Stimulated activated CD4-positive, alpha-beta T cell treated with anti-CD3 and anti-CD28 coated beads, TNF-alpha, amount 100 ng/mL, for 1 hour (primary cell): ENCODE measurements around the gene CNNM3.
A peak's percentile ranks its signal among the peaks of the same experiment; 100 is the strongest.
"Not testable (repeated sequence)": the region's sequence is repeated elsewhere in the genome, so short reads cannot be mapped to it uniquely, and the experiment has no call there.

ENCODE experiments used
- DNase-seq, 3 donors: peaks; one replicate each; pipeline ENCODE4 v3.0.0-alpha.2; 2020; ENCODE audit warnings: low read depth in 3 of 3, low spot score in 1 of 3

CNNM3 gene

DNA sequence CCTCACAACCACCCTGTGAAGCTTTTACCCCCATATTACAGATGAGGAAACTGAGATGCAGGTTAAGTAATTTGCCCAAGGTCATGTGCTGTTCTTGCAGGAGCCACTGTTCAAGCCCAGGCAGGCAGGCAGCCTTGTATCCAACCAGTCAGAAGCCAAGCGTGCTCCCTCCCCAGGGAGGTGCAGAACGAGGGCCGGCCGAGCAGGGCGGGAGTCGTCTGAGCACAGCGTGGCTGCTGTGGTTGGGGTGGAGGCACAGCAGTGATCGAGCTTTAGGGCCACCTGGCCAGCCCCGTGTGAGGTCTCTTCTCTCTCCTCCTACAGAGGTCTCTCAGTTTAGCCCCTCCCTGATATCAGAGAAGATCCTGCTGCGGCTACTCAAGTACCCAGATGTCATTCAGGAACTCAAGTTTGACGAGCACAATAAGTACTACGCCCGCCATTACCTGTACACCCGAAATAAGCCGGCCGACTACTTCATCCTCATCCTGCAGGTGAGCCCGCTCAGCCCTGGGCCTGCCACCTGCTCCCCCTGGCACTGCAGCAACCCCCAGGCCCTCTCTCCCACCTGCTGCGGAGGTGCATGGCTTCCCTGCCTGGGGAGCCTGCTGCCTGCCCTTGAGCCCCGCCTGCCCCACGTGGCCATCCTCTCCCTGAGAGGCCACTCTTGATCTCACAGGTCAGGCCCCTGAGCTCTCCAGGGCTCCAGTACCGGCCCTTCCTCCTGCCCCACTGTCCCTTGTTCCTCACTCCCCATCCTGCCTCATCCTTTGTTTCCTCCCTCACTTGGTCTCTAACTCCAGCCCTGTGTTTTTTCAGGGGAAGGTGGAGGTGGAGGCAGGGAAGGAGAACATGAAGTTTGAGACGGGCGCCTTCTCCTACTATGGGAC lies 17.1 kb upstream of the CNNM3 start:
- DNase-seq: no peak

DNA sequence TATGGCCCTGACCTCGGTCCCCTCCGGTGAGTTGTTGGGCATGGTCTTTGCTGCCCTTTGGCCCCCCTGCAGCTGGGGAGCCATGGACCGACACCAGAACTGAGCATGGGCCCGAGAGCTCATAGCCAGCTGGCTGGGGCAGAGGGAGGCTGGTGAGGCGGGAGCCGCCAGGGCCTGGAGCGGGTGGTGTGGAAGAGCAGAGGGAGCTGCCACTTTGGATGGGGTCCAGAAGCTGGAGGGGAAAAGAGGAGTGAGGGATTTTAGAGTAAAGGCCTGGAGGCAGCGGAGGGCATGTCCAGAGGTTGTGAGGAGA lies 16.5 kb upstream of the CNNM3 start:
- no peak for DNase-seq

DNA sequence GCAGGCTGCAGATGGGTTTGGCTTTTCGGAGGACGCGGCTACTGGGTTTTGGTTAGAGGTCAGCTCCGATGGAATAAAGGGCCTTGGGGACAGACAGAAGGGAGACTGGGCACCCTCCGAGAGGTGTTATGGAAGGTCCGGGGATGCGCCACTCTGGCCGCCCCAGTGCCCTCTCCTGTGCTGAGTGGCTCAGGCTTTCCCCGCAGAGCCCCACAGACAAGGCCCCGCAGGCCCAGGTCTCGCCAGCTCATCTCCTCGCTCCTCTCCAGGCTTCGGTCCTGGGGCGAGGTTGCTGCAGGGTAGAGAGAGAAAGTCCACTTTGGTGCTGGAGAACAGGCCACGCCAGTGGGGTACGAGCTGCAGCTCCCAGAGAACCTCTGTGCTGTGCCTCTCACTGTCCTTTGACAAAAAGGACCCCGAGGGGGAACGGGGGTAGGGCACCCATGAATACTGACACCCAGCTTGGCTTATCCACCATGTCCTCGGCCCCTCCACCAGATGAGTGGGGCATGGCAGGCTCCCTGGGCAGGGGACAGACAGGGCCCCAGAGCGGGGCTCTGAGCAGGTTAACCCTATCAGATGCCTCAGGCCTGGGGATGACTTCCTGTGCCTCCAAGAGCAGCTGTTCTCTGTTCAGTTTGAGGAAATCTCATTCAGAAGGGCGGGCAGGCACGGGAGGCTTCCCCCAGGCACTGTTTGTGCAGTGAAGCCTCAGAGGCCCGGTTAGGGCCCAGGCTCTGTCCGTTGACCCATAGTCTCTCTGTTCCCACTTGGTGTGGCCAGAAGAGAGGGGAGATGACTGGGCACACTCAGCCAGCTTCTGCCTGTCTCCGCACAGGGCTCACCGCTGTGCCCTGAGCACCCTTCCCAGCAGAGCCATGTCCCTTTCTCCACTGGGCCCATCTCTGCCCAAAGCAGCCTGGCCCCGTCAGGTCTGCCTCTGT lies 15.7 kb upstream of the CNNM3 start:
- DNase-seq: no peak

DNA sequence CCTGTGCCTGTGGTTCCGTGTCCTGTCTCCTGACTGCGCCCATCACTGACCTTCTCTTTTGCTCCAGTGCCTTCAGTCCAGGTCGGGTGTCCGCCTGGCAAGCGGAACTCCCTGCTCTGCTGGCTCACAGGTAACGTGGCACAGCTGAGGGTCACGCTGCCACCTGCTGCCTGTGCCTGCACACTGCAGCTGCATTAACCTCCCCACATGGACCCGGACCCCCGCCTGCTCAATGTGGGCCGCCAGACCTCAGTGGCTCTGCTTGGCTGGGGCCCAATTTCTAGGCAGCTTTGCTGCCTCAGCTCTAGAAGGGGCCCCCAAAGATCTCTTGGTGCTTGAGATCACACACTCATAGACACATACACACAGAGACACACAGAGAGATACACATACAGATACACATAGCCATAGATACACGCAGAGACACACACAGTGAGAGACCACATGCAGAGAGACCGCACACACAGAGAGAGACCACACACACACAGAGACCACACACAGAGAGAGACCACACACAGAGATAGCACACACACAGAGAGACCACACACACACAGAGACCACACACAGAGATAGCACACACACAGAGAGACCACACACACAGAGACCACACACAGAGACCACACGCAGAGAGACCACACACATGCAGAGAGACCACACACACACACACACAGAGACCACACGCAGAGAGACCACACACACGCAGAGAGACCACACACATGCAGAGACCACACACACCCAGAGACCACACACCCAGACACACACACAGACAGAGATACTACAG lies 14.9 kb upstream of the CNNM3 start:
- peak; percentile 17 to 64 (median 52) for DNase-seq

DNA sequence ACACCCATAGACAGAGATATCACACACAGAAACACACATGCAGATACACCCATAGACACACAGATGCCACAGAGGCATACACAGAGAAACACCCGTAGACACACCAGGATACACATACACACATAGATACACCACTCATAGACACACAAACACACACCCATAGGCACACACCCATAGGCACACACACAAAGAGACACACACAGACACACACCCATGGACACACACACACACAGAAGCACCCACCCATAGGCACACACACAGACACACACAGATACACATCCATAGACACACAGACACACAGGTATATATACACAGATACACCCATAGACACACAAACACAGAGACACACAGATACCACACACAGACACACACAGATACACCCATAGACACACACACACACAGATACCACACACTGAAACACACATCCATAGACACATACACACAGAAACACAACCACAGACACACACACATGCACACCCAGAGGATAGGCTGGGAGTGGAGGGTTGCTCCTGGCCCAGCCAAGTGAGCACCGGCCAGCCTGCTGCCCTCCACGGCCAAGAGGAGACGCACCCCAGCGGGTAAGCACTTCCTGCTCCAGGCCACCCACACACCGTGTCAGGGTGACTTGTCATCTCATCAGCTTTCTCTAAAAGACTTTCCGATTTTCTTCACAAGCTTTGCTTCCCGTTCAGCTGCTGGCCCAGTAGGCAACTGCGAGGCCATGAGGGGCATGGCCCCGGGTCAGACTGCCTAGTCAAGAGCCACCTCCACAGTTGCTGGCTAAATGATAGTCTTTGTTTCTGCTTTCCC lies 14.1 kb upstream of the CNNM3 start:
- DNase-seq: peak in 1 of 3 donors; percentile 12

DNA sequence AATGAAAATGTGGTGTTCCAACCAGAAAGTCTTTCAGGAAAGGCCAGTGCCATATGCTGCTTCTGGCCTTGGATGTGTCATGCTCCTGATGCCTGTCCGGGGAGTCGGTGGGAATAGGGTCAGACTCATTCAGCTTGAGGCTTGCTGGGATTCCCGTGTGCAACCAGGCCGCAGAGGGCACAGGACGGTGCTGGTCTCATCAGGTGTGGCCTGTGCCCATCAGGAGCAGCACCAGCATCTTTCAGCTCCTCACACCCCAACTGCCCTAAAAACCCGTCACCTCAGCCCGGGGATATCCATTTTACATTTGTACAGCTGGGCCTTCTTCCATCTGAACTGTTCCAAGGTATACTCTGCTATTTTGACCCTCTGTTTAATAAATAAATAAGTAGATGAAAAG lies 13.3 kb upstream of the CNNM3 start:
- DNase-seq: no peak

DNA sequence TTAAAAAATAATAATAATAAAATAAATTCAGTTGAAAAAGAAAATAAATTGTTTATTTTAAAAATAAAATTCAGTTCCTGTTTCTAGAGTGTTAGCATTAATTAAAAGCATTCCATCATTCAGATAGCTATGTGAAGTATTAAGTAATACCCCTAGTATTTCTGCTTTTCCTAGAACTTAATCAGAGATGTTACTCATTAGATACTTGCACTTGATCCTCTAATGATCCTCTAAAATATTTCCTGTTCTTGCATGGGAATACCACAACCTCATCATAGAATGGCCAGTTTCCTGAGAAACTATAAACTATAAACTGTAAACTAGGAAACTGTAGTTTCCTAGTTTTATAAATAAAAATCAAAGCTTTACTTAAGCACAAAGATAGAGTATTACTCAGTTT lies 11.1 kb upstream of the CNNM3 start:
- DNase-seq: no peak

DNA sequence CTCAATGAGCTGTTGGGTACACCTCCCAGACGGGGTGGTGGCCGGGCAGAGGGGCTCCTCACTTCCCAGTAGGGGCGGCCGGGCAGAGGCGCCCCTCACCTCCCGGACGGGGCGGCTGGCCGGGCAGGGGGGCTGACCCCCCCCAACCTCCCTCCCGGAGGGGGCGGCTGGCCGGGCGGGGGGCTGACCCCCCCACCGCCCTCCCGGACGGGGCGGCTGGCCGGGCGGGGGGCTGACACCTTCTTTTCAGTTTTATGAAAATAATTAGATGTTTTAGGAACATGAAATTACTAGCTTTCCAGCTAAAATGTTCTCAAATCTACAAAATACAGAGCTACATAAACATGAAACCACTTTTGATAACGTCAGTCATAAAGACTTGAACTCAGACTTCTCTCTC lies 10.1 kb upstream of the CNNM3 start:
- not testable (repeated sequence) for DNase-seq

DNA sequence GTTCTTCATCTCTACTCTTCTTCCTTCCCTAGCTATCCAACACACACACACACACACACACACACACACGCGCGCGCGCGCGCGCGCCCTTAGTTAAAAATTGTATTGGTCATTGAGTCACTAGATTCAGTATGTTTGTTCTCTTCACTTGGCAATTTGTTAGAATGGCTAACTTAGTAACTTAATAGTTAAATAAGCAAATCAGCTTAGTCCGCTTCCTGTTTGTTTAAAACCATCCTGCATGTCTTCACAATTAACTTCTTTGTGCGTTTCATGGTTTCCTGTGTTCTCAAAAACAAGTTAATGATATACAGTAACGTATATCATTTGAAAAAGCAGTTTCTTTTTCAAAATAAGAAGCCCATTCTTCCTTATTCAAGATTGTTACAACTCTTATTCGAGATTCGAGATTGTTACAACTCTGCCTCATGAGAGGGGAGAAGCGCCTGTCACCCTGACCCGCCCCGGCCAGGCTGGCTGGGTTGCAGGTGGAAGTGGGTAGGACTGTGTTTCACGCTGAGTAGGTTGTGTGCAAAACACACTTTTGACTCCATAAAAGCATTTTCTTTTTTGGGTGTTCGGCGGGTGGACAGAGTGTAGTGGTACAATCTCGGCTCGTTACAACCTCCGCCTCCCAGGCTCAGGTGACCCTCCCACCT lies 9.5 kb upstream of the CNNM3 start:
- DNase-seq: no peak

DNA sequence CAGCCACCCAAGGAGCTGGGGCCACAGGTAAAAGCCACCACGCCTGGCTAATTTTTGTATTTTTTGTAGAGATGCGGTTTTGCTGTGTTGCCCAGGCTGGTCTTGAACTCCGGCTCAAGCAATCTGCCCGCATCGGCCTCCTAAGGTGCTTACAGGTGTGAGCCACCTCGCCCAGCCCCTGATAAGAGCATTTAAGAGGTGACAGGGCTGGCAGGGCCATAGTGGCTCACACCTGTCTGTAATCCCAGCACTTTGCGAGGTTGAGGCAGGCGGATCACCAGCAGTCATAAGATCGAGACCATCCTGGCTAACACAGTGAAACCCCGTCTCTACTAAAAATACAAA lies 9.0 kb upstream of the CNNM3 start:
- no peak for DNase-seq

DNA sequence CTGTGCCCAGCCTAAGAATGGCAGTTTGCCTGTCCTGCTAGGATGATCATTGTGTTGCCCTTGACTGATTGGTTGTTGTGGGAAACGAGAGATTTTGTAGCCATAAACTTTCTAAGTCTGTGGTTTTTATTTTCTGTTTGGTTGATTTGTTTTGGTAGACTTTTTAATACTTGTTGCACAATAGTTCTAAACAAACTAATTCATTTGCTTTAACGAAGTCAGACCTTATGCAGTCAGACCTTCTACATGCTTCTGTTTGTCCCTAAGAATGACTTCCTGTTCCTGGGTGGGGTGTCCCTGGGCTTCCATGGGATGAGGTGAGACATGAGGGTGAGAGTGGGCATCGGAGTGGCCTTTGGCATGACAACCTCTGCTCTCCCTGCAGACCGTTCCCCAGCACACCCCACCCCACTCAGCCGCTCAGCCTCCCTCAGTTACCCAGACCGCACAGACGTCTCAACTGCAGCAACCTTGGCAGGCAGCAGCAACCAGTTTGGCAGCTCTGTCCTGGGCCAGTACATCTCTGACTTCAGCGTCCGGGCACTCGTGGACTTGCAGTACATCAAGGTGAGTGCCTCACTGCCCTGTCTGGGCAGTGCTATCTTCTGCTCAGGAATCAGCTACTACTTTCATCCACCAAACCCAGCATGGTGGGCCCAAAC lies 7.8 kb upstream of the CNNM3 start:
- no peak for DNase-seq

DNA sequence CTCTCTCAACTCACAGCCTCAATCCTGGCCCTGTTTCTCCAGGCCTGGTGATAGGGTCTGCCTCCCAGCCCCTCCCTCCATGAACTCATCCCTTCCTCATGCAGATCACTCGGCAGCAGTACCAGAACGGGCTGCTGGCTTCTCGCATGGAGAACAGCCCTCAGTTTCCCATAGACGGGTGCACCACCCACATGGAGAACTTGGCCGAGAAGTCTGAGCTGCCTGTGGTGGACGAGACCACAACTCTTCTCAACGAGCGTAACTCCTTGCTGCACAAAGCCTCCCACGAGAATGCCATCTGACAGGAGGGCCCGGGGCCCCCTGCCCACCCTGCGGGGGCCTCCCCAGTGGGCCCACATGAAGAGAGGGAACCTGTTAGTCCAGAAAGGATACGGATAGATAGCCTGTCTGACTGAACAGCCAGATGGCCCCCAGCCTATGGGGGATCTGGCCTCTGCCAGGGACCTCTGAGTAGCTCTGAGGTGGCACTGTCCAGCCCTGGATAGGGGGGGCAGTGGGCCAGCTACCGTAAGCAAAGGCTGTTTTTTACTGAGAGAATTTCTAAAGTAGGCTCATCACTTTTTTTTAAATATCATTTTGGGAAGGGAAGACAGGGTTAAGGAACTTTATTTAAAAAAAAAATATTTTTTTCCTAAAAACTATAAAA lies 6.7 kb upstream of the CNNM3 start:
- no peak for DNase-seq

DNA sequence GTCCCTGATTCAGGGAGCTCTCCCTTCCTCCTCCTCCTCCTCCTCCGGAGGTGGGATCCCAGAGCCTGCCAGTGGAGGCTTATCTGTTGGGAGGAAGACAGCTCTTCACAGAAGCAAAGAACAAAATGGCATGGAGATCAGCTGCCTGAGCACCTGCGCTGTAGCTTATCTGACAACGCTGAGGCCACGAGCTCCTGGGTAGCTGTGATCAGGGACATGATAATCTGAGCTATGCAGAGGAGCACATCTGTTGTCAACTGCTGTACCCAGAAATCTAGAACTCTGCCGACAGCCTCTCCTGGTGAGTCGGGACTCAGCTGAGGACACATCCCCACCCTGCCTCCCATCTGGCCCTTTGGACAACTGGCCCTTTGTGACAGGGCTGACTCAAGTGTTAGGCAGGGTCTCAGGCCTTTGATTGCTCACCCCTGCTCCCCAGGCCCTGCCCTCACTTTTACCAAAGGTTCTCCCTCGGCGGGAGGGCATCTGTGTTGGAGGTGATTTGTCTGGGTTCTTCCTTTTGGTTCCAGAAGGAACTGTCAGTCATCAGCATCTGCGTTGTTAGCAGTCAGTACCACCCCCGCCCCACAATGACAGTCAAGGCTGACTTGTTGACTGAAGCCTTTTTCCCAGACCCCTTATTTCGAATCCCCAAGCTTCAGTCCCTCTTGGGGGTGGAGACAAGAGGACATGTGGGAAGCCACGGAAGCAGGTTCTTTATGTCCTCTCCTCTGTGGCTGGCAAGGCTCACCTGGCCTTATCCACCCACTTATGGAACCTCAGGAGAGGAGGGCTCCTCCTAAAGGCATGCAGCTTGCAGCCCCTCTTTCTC lies 5.9 kb upstream of the CNNM3 start:
- DNase-seq: no peak

DNA sequence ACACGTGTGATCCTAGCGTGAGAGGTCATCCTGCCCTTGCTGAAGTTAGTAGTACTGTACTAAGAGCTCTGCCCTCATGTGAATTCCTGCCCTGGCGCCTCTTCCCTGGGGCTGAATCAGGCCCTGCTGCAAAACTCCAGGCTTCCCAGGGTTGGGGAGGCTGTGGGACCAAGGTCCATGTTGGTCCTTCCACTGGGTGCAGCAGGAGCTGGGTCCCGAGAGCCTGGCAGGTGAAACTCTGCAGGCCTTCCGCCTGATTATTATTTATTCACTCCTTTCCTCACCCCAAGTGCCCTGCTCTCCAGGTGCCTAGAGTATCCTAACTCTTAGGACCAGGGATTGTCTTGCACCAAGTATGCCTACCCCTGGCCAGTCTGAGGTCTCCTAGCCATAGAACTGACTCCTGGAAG lies 5.3 kb upstream of the CNNM3 start:
- DNase-seq: no peak

DNA sequence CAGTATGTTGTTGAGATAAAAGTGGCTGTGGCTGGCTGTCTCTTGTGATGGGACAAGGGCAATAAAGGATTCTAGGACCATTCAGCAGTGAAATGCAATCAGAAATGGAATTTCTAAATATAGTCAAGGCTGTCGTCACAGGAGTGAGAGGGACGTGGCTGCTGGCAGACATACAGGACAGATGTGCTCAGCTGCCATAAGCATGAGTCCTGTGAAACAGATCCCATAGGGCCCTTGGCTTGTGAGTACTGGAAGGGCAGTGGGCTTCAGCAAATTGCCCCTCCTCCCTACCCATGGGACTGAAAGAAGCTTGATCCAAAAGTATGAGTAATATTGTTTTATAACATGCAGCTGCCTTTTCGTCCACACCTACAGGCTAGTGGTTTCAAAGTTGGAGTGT lies 4.2 kb upstream of the CNNM3 start:
- no peak for DNase-seq

DNA sequence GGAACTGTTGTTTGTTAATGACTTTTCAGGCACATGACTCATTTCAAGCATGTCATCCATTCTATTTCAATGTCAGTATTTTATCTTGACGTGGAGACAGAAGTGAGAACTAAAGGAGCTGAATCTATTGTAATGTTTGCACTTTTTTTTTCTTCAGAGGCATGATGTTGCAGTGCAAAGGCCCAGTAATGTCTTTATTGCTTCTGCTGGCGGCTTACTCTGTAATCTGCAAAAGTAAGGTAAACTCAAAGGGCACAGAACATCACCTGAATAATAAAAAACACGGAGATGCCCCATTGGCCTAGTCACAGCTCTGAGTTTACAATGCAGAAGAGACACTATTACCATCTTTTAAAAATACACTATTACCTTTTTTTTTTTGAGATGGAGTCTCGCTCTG lies 2.4 kb upstream of the CNNM3 start:
- DNase-seq: no peak

DNA sequence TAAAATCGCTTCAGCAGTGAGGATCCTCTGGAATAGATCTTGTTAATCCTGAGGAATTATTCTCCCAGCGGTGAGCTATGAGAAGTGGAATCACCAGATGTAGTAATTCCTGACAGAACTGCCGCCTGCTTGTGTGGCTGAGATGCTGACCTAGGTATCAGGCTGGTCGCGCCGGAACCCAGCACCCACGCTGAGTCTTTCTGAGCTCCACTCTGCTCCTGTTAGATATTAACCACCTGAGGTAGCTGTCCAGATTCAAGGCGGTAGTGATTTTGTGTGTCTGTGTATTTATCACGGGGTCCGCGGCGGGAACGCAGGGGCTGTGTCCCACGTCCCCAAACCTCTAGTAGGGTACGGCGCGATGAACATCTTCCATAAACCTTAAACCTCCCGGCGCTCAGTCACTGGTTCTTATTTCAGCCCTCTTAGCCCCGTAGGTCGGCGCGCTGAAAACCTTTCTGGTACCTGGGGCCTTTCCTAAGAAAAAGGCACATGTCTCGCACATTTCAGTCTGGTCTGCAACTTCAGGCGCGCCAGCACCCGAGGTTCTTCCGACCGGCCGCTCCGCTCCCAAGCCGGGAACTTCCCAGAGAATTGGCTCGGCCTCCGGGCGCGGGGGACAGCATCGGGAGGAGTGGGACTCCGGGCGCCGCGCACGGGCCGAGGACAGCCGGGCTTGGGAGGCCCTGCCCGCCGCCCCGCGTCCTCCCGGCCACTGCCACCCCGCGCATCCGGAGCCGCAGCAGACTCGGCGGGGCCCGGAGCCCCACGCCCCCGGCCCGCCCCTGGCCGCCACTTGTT lies 542 bp upstream of the CNNM3 start:
- no peak for DNase-seq
